Measurements from ENCODE around the gene TMEM52.

DNA sequence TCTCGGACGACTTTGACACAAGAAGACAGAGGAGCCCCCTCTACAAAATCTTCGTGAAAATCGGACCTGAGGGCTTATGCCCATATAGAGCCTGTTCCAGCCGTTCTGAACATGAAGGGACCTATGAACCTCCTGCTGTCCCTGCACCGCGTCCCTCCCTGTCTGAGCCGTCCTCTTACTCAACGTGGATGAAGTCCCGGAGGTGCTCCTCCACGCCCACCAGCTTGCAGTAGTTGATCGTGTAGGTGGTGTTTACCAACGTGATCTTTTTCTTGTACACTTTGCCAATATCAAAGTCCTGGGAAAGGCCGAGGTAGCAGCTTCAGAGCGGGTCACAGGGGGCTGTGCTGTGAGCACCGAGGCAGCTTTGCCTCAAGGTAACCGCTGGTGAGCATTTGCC, 44.5 kb upstream of the TMEM52 start:
- TF ChIP-seq EZH2phosphoT487 (IDR thresholded peaks at IDR 0.05; ENCODE audit: low read length), result no peak
- TF ChIP-seq, protein P1, sequence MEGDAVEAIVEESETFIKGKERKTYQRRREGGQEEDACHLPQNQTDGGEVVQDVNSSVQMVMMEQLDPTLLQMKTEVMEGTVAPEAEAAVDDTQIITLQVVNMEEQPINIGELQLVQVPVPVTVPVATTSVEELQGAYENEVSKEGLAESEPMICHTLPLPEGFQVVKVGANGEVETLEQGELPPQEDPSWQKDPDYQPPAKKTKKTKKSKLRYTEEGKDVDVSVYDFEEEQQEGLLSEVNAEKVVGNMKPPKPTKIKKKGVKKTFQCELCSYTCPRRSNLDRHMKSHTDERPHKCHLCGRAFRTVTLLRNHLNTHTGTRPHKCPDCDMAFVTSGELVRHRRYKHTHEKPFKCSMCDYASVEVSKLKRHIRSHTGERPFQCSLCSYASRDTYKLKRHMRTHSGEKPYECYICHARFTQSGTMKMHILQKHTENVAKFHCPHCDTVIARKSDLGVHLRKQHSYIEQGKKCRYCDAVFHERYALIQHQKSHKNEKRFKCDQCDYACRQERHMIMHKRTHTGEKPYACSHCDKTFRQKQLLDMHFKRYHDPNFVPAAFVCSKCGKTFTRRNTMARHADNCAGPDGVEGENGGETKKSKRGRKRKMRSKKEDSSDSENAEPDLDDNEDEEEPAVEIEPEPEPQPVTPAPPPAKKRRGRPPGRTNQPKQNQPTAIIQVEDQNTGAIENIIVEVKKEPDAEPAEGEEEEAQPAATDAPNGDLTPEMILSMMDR (IDR thresholded peaks at IDR 0.05; ENCODE audit: low read length), result no peak
